Prostate gland (tissue), 2 donors: ENCODE measurements around the gene FNDC8. TPM values are rescaled to one million over a fixed set of nuclear protein-coding genes. Genes with fewer than 3 reads are reported as not detected.

Experiments
- DNase-seq: peaks from one replicate; pipeline ENCODE4 v3.0.0-alpha.2; 2019; ENCODE audit warnings: low spot score
- H3K27ac ChIP-seq, 2 donors: fragments of 200-600 bp; sonication (generic); 2 replicates each; pipeline ENCODE4 v1.5.1; 2017 to 2019
- H3K27me3 ChIP-seq: fragments of 200-600 bp; sonication (generic); replicated peaks from 2 replicates; pipeline ENCODE4 v1.5.1; 2019; ENCODE audit not compliant: insufficient read depth
- H3K36me3 ChIP-seq, 2 donors: fragments of 200-600 bp; sonication (generic); 1 replicate in 1 of 2; 2 replicates in 1 of 2; pipeline versions ENCODE4 v1.5.1 to v1.8.1; 2017 to 2019
- H3K4me1 ChIP-seq: fragments of 200-600 bp; sonication (generic); replicated peaks from 2 replicates; pipeline ENCODE4 v1.5.1; 2019
- H3K4me3 ChIP-seq, 2 donors: fragments of 200-600 bp; sonication (generic); 2 replicates each; pipeline ENCODE4 v1.5.1; 2017 to 2019
- H3K9me3 ChIP-seq: fragments of 200-600 bp; sonication (generic); 2 replicates; pipeline ENCODE4 v1.5.1; 2017
- POLR2A ChIP-seq: fragments of 450-650 bp; IDR thresholded peaks from one replicate; pipeline ENCODE4 v1.6.1; 2016; ENCODE audit warnings: antibody characterized with exemption, mild to moderate bottlenecking
- POLR2AphosphoS5 ChIP-seq: sonication (generic); formaldehyde crosslinking; IDR thresholded peaks from one replicate; pipeline ENCODE4 v1.6.1; 2017; ENCODE audit warnings: antibody characterized with exemption
- WGBS: methylation state at CpG from one replicate; pipeline ENCODE4 v1.1.5; 2018; 5-methylcytosine and 5-hydroxymethylcytosine counted together
- intact Hi-C: fragments of 100-400 bp; cut with DNase I; formaldehyde crosslinking; loops from one replicate; pipeline ENCODE4 v1.14.2; 2022
- total RNA-seq, 2 donors: library from RNA; depleted of rRNA; stranded (reverse); fragments of >200 nt; gene quantifications; one replicate each; pipeline ENCODE4 v1.1.0, GENCODE V29; 2016
- TF ChIP-seq, protein P1 (sequence below), 4 experiments: fragments of 200-600 bp in 2 of 4; fragments of 450-650 bp in 2 of 4; sonication (generic) in 2 of 4; IDR thresholded peaks; 1 replicate in 3 of 4; 2 replicates in 1 of 4; pipeline ENCODE4 v1.5.1; 2016 to 2019; ENCODE audit warnings: antibody characterized with exemption in 4 of 4, mild to moderate bottlenecking in 2 of 4, moderate library complexity in 2 of 4

FNDC8 gene
- total RNA-seq, 2 donors from 2014 or later, result 4.6 TPM; not detected in 1

DNA sequence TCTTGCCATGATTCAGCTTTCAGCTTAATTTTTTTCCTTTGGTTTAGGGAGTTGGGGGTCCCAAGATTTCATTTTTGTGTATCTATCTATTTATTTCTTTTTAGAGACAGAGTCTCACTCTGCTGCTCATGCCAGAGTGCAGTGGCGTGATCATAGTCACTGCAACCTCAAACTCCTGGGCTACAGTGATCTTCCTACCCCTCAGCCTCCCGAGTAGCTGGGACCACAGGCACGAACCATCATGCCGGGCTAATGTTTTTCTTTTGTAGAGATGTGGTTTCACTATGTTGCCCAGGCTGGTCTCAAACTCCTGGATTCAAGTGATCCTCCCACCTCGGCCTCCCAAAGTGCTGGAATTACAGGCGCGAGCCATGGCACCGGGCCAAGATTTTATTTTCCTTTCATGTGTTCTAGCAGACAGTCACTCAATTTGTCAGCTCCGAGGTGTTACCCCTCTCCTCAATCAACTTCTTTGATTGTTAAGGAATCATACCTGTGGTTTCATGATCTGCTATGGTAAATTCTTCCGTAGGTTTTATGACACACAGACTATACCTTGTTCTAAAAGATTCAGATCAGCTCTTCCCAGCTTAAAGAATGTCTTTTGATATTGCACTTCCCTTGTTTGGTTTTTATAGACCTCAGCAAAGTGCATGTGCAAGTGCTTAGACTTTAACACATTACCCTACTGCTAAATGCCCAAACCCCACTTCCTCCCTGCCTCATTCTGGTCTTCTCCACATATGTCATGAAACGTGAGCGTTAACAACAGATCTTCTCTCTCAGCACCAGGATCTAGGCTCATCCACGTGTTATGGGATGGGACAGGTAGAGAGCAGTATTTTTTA, 39.2 kb downstream of the FNDC8 start:
- Histone ChIP-seq H3K4me1 (no peaks in the 10 kb centered on the region), H3K9me3 (no peaks in the 10 kb centered on the region), H3K36me3 (no peaks in the 10 kb centered on the region), H3K27ac (no peak overlapping the region), H3K4me3 (no peak overlapping the region), H3K27me3 (no peaks in the 10 kb centered on the region)
- intact Hi-C loops, result no loop called here
- TF ChIP-seq POLR2A, result no peak
- TF ChIP-seq, protein P1, sequence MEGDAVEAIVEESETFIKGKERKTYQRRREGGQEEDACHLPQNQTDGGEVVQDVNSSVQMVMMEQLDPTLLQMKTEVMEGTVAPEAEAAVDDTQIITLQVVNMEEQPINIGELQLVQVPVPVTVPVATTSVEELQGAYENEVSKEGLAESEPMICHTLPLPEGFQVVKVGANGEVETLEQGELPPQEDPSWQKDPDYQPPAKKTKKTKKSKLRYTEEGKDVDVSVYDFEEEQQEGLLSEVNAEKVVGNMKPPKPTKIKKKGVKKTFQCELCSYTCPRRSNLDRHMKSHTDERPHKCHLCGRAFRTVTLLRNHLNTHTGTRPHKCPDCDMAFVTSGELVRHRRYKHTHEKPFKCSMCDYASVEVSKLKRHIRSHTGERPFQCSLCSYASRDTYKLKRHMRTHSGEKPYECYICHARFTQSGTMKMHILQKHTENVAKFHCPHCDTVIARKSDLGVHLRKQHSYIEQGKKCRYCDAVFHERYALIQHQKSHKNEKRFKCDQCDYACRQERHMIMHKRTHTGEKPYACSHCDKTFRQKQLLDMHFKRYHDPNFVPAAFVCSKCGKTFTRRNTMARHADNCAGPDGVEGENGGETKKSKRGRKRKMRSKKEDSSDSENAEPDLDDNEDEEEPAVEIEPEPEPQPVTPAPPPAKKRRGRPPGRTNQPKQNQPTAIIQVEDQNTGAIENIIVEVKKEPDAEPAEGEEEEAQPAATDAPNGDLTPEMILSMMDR (IDR thresholded peaks at IDR 0.05), result no peak
- TF ChIP-seq POLR2AphosphoS5, result no peak
- no peak for DNase-seq
- 52% methylated on average over 13 of the region's 13 CpGs for WGBS

DNA sequence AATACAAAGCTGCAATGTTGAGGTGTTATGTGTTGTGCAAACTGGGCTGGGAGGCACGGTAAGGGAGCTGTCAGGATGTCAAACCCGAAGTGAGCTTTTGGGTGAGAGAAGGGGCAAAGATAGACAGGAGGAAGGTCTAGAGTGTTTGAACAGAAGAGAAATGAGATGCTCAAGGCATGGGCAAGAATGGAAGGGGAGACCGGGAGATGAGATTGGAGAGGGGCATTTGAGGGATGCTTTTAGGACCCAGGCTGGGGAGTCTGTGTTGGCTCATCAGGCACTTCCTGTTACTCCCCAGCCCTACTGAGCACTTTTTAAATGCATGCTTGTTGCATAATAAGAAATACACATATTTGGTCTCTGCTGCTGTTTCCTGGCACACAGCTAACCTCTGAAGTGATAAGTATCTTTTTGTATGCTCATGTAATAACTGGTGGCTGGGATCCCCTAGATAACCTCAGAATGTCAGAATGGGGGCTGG, 39.9 kb downstream of the FNDC8 start:
- TF ChIP-seq, protein P1 (IDR thresholded peaks at IDR 0.05), result no peak
- TF ChIP-seq POLR2A (no peak), POLR2AphosphoS5 (no peak)
- no peaks in the 10 kb centered on the region for H3K9me3 ChIP-seq
- H3K36me3 ChIP-seq, result no peaks in the 10 kb centered on the region
- WGBS, result 56% methylated on average over 3 of the region's 3 CpGs
- DNase-seq, result no peak
- H3K4me3 ChIP-seq, result no peak overlapping the region
- no peaks in the 10 kb centered on the region for H3K27me3 ChIP-seq
- H3K4me1 ChIP-seq, result no peaks in the 10 kb centered on the region
- no peak overlapping the region for H3K27ac ChIP-seq
- intact Hi-C loops, result no loop called here

DNA sequence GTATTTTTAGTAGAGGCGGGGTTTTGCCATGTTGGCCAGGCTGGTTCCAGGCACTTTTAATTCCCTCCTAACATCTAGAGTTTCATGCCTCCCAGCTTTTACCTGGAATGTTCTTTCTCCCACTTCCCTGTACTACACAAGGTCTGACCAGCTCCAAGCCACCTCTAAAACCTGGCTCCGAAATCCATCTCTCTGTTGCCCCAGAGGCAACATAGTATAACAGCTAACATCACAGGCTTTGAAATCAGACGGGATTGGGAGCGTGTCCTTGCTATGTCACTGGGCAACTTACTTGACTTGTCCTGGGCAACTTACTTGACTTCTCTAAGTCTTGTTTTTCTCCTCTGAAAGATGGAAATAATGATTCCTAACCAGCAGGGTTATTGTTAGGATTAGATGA, 41.3 kb downstream of the FNDC8 start:
- H3K27ac ChIP-seq, result no peak overlapping the region
- H3K36me3 ChIP-seq, result no peaks in the 10 kb centered on the region
- H3K9me3 ChIP-seq, result no peaks in the 10 kb centered on the region
- intact Hi-C loops, result no loop called here
- H3K4me1 ChIP-seq, result no peaks in the 10 kb centered on the region
- H3K27me3 ChIP-seq, result no peaks in the 10 kb centered on the region
- H3K4me3 ChIP-seq, result no peak overlapping the region
- TF ChIP-seq POLR2A, result no peak
- TF ChIP-seq POLR2AphosphoS5, result no peak
- TF ChIP-seq, protein P1 (IDR thresholded peaks at IDR 0.05), result no peak
- no peak for DNase-seq
- WGBS, result 81% methylated on average over 4 of the region's 4 CpGs

DNA sequence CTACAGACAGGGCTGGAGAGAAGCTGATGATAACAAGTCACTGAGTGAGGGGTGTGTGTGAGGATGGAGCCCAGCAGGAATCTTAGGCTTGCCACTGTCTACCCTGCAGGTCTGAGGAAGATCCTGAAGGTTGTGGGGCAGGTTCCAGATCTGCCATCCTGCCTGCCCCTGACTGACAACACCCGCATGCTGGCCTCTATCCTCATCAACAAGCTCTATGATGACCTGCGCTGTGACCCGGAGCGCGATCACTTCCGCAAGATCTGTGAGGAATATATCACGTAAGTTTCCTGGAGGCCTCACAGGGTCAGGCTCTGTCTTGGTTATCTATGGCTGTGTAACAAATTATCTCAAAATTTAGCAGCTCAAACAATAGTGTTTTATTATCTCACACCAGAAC, 42.5 kb downstream of the FNDC8 start:
- DNase-seq, result no peak

More for the DNA sequence above, 42.5 kb downstream of the FNDC8 start:
- H3K4me1 ChIP-seq, result no peaks in the 10 kb centered on the region
- no peaks in the 10 kb centered on the region for H3K9me3 ChIP-seq
- H3K27ac ChIP-seq, result no peak overlapping the region
- WGBS, result 94% methylated on average over 7 of the region's 7 CpGs
- TF ChIP-seq, protein P1 (IDR thresholded peaks at IDR 0.05), result no peak
- TF ChIP-seq POLR2AphosphoS5 (no peak), POLR2A (no peak)
- intact Hi-C loops, result no loop called here
- no peak overlapping the region for H3K4me3 ChIP-seq
- H3K36me3 ChIP-seq, result no peaks in the 10 kb centered on the region
- no peaks in the 10 kb centered on the region for H3K27me3 ChIP-seq
